ENCODE results near the gene TBX2. TPM values are rescaled to one million over a fixed set of nuclear protein-coding genes. Genes with fewer than 3 reads are reported as not detected.

Gene TBX2
- total and polyA plus RNA-seq, 2 of the 13 experiments (the other 11 are each of a cell fraction or from before 2014, with no cell fraction given): 2.8 to 15.3 TPM

GRCh38 chr17:61364463-61364846 lies 35.2 kb upstream of the TBX2 start (continued):
- TF ChIP-seq REPIN1 (CRISPR knock-in tag; IDR thresholded peaks at IDR 0.05; ENCODE audit: borderline replicate concordance, low read depth) (no peak), ZNF782 (CRISPR knock-in tag; IDR thresholded peaks at IDR 0.05; ENCODE audit: borderline replicate concordance) (no peak), JDP2 (CRISPR knock-in tag; IDR thresholded peaks at IDR 0.05; ENCODE audit: borderline replicate concordance) (no peak), HOXA9 (CRISPR knock-in tag; IDR thresholded peaks at IDR 0.05; ENCODE audit: borderline replicate concordance) (no peak), RBM22 (optimal IDR thresholded peaks at IDR 0.05; ENCODE audit: low read length) (no peak), ZNF44 (CRISPR knock-in tag; IDR thresholded peaks at IDR 0.05) (no peak), ZNF800 (CRISPR knock-in tag; IDR thresholded peaks at IDR 0.05) (no peak), THRA (CRISPR knock-in tag; IDR thresholded peaks at IDR 0.05; ENCODE audit: borderline replicate concordance) (no peak), RBFOX2 (IDR thresholded peaks at IDR 0.05; ENCODE audit: low read depth, low read length) (no peak), ADNP (CRISPR knock-in tag; IDR thresholded peaks at IDR 0.05) (peak; percentile 71; the same call in 1 of the 2 replicates), HMG20A (CRISPR knock-in tag; IDR thresholded peaks at IDR 0.05; ENCODE audit: borderline replicate concordance) (no peak), POGK (CRISPR knock-in tag; conservative IDR thresholded peaks at IDR 0.05) (no peak), THAP9 (CRISPR knock-in tag; IDR thresholded peaks at IDR 0.05; ENCODE audit: borderline replicate concordance) (no peak), ZNF496 (CRISPR knock-in tag; IDR thresholded peaks at IDR 0.05; ENCODE audit: insufficient replicate concordance) (no peak), SOX6 (IDR thresholded peaks at IDR 0.05) (no peak), SOX6 (CRISPR knock-in tag; IDR thresholded peaks at IDR 0.05) (no peak), SIN3A (IDR thresholded peaks at IDR 0.05; ENCODE audit: borderline replicate concordance, low read depth, low read length) (no peak), TCF12 (IDR thresholded peaks at IDR 0.05) (no peak), TCF12 (CRISPR knock-in tag; IDR thresholded peaks at IDR 0.05) (peak; percentile 9; the same call in 1 of the 2 replicates), NPAS2 (CRISPR knock-in tag; IDR thresholded peaks at IDR 0.05; ENCODE audit: borderline replicate concordance) (no peak), CBFB (CRISPR knock-in tag; IDR thresholded peaks at IDR 0.05) (no peak), PITX1 (CRISPR knock-in tag; IDR thresholded peaks at IDR 0.05) (no peak), MTERF4 (CRISPR knock-in tag; IDR thresholded peaks at IDR 0.05) (no peak)
